Mucosa of descending colon (tissue), 3 donors: ENCODE data around the gene IFT57. TPM values are rescaled to one million over a fixed set of nuclear protein-coding genes. Genes with fewer than 3 reads are reported as not detected.
"Not testable (repeated sequence)": the region's sequence is repeated elsewhere in the genome, so short reads cannot be mapped to it uniquely, and the experiment has no call there.

Experiments
- ATAC-seq: fragments of 200-7000 bp; cut with Tn5 transposase; one replicate; pipeline ENCODE4 v1.9.1; 2020; ENCODE audit warnings: mild to moderate bottlenecking, moderate library complexity
- DNase-seq, 3 donors: peaks; one replicate each; pipeline ENCODE4 v3.0.0-alpha.2; 2020
- H3K36me3 ChIP-seq: fragments of 200-600 bp; one replicate; pipeline ENCODE4 v1.8.0; 2021; ENCODE audit warnings: low read depth, mild to moderate bottlenecking
- H3K4me1 ChIP-seq: fragments of 200-600 bp; one replicate; pipeline ENCODE4 v1.8.0; 2021; ENCODE audit warnings: low read depth, mild to moderate bottlenecking
- H3K4me3 ChIP-seq: fragments of 200-600 bp; one replicate; pipeline ENCODE4 v1.8.0; 2021; ENCODE audit warnings: mild to moderate bottlenecking
- H3K9me3 ChIP-seq: fragments of 200-600 bp; one replicate; pipeline ENCODE4 v1.8.0; 2021; ENCODE audit warnings: mild to moderate bottlenecking
- CTCF ChIP-seq: fragments of 200-600 bp; IDR thresholded peaks from one replicate; pipeline ENCODE4 v1.8.0; 2022; ENCODE audit warnings: antibody characterized with exemption, mild to moderate bottlenecking
- intact Hi-C, 2 donors: fragments of 100-400 bp; cut with DNase I in 1 of 2; cut with micrococcal nuclease in 1 of 2; formaldehyde crosslinking; loops; one replicate each; pipeline versions ENCODE4 v1.11.0 to v1.11.1; 2022; cut with DNase I, micrococcal nuclease
- long read RNA-seq, 2 donors: library from polyadenylated mRNA; unstranded; transcript quantifications; one replicate each; pipeline ENCODE4 v2.0.0, GENCODE V29; 2019 to 2021
- total RNA-seq, 3 donors: library from RNA; stranded (reverse); fragmentation: NEBNext Ultra II Directional in 2 of 3; extraction: Animal tissue kit (Norgen Biotek cat#: 25700) in 2 of 3; gene quantifications; one replicate each; pipeline versions ENCODE4 v1.2.1 to v1.2.4, GENCODE V29; 2021 to 2023
- donor health status: DM: no; HTN: no; CAD: no; lungs with moderate emphysema.
- donor health status: DM: no; HTN: no; CAD: no.
- donor health status: DM: no; HTN: yes; CAD: no.

Gene IFT57
- total RNA-seq, result 10 to 100 TPM; 45.4 to 62.9 (median 50.9) TPM
- long read RNA-seq, donor 1, transcript IFT57-201 (11 exons, 3,203 nt), result major isoform, 54 of 62 reads
- long read RNA-seq, donor 1, partial matches to known transcripts, result 2 of 62 reads
- long read RNA-seq, donor 1, other reads (novel, unspliced or antisense), result 6 of 62 reads
- long read RNA-seq, donor 2, transcript IFT57-201 (11 exons, 3,203 nt), result major isoform, 24 of 47 reads
- long read RNA-seq, donor 2, partial matches to known transcripts, result 15 of 47 reads
- long read RNA-seq, donor 2, other reads (novel, unspliced or antisense), result 5 of 47 reads

- no peak for TF ChIP-seq CTCF
- H3K4me1 ChIP-seq, result peaks cover 6% of the 10 kb centered on the region
- ATAC-seq (peak; percentile 98), DNase-seq (peak; percentile 97 to 99 (median 97))
- intact Hi-C loops, result no loop called here
- no peaks in the 10 kb centered on the region for H3K36me3 ChIP-seq
- H3K9me3 ChIP-seq, result no peaks in the 10 kb centered on the region
- H3K4me3 ChIP-seq, result peak within 1 kb of the TSS; percentile 42
Measured at GRCh38 chr3:108221911-108222852, at the start of gene IFT57. TSS of gene IFT57 (minus strand) at chr3:108222424. CDS start at chr3:108222322, 102 bp downstream.

- intact Hi-C loops, result no loop called here
- no peak for ATAC-seq
Measured at GRCh38 chr3:108271626-108272025, 49.4 kb upstream of the IFT57 start.

GRCh38 chr3:108268235-108268634 is 46.0 kb upstream of the IFT57 start:
- intact Hi-C loops, H3K4me3 ChIP-seq, H3K36me3 ChIP-seq, H3K9me3 ChIP-seq, ATAC-seq, DNase-seq: not testable (repeated sequence)
- H3K4me1 ChIP-seq, result peaks cover 12% of the 10 kb centered on the region

More at GRCh38 chr3:108271626-108272025, 49.4 kb upstream of the IFT57 start:
- Histone ChIP-seq H3K9me3 (no peaks in the 10 kb centered on the region), H3K4me1 (peaks cover 6% of the 10 kb centered on the region), H3K4me3 (no peak overlapping the region), H3K36me3 (no peaks in the 10 kb centered on the region)
- no peak for TF ChIP-seq CTCF
- no peak for DNase-seq

- peak; percentile 96 for ATAC-seq
- intact Hi-C loops, DNase-seq, H3K4me3 ChIP-seq, H3K9me3 ChIP-seq, H3K36me3 ChIP-seq: not testable (repeated sequence)
- peaks cover 12% of the 10 kb centered on the region for H3K4me1 ChIP-seq
Measured at GRCh38 chr3:108264534-108265298, 42.5 kb upstream of the IFT57 start.

- H3K4me3 ChIP-seq, result no peak overlapping the region
- H3K36me3 ChIP-seq, result no peaks in the 10 kb centered on the region
- TF ChIP-seq CTCF, result no peak
- ATAC-seq (no peak), DNase-seq (no peak)
- H3K9me3 ChIP-seq, result no peaks in the 10 kb centered on the region
- intact Hi-C loops, result no loop called here
- peaks cover 7% of the 10 kb centered on the region for H3K4me1 ChIP-seq
Measured at GRCh38 chr3:108255131-108255530, 32.9 kb upstream of the IFT57 start.

GRCh38 chr3:108251844-108252243 is 29.6 kb upstream of the IFT57 start:
- Histone ChIP-seq H3K4me3 (no peak overlapping the region), H3K9me3 (no peaks in the 10 kb centered on the region), H3K4me1 (peaks cover 7% of the 10 kb centered on the region), H3K36me3 (no peaks in the 10 kb centered on the region)
- DNase-seq (no peak), ATAC-seq (peak; percentile 33)
- intact Hi-C loops, result no loop called here
- no peak for TF ChIP-seq CTCF
